ENCODE results near the gene ZNF771.

GRCh38 chr16:30459456-30459855, 52.0 kb downstream of the ZNF771 start:
- TF ChIP-seq CTCF (IDR thresholded peaks at IDR 0.05) (no peak), POLR2A (IDR thresholded peaks at IDR 0.05) (no peak), POLR2AphosphoS5 (IDR thresholded peaks at IDR 0.05) (no peak)

Measured in prostate gland (tissue), 2 donors.